OCI-LY3 (cell line): Measurements from ENCODE around the gene DIP2C.

Source experiments
- H2AFZ ChIP-seq: fragments of 200-600, 300-600 bp; shearing (Covaris generic); 2 replicates; pipeline ENCODE4 v1.6.0; 2014; ENCODE audit warnings: antibody characterized with exemption, low read depth, low read length
- H3K27ac ChIP-seq: fragments of 200-600, 300-600 bp; sonication (generic); 2 replicates; pipeline ENCODE4 v1.5.1; 2014; ENCODE audit warnings: mild to moderate bottlenecking, low read length, moderate library complexity, mixed read lengths
- H3K27me3 ChIP-seq: fragments of 200-600, 300-600 bp; sonication (generic); 2 replicates; pipeline ENCODE4 v1.6.1; 2014; ENCODE audit warnings: low read depth, low read length, mixed read lengths
- H3K36me3 ChIP-seq: fragments of 200-600, 300-600 bp; sonication (generic); replicated peaks from 2 replicates; pipeline ENCODE3; 2014; ENCODE audit warnings: low read depth, low read length, mixed read lengths
- H3K4me1 ChIP-seq: fragments of 300-600, 200-600 bp; sonication (generic); 2 replicates; pipeline ENCODE4 v1.6.1; 2014; ENCODE audit warnings: low read length, mixed read lengths
- H3K4me2 ChIP-seq: fragments of 200-600, 300-600 bp; sonication (generic); 2 replicates; pipeline ENCODE4 v1.6.1; 2014; ENCODE audit warnings: low read length, mixed read lengths
- H3K4me3 ChIP-seq: fragments of 300-600, 200-600 bp; sonication (generic); 2 replicates; pipeline ENCODE4 v1.5.1; 2014; ENCODE audit warnings: antibody characterized with exemption, mild to moderate bottlenecking, low read length, moderate library complexity
- H3K79me2 ChIP-seq: fragments of 300-600, 200-600 bp; shearing (Covaris generic); 2 replicates; pipeline ENCODE4 v1.6.1; 2014; ENCODE audit warnings: mild to moderate bottlenecking, low read length, mixed read lengths
- H3K9ac ChIP-seq: fragments of 300-600, 200-600 bp; shearing (Covaris generic); 2 replicates; pipeline ENCODE4 v1.6.0; 2014; ENCODE audit warnings: mild to moderate bottlenecking, low read length, moderate library complexity
- H3K9me3 ChIP-seq: fragments of 200-600, 300-600 bp; shearing (Covaris generic); 2 replicates; pipeline ENCODE4 v1.6.1; 2014; ENCODE audit warnings: low read length, mixed read lengths; ENCODE audit not compliant: insufficient read depth
- H4K20me1 ChIP-seq: fragments of 200-600, 300-600 bp; sonication (generic); 2 replicates; pipeline ENCODE4 v1.6.1; 2016; ENCODE audit warnings: low read length, mixed read lengths; ENCODE audit not compliant: insufficient read depth
- EZH2phosphoT487 ChIP-seq: fragments of 200-600 bp; shearing (Covaris generic); IDR thresholded peaks from 2 replicates; pipeline ENCODE4 v1.6.1; 2018; ENCODE audit warnings: antibody characterized with exemption, mixed run types, low read depth
- TF ChIP-seq, protein P1 (sequence below): fragments of 200-600, 300-600 bp; sonication (generic); IDR thresholded peaks from 2 replicates; pipeline ENCODE4 v1.5.1; 2014; ENCODE audit warnings: antibody characterized with exemption, low read length, low read depth

The DIP2C gene

DNA sequence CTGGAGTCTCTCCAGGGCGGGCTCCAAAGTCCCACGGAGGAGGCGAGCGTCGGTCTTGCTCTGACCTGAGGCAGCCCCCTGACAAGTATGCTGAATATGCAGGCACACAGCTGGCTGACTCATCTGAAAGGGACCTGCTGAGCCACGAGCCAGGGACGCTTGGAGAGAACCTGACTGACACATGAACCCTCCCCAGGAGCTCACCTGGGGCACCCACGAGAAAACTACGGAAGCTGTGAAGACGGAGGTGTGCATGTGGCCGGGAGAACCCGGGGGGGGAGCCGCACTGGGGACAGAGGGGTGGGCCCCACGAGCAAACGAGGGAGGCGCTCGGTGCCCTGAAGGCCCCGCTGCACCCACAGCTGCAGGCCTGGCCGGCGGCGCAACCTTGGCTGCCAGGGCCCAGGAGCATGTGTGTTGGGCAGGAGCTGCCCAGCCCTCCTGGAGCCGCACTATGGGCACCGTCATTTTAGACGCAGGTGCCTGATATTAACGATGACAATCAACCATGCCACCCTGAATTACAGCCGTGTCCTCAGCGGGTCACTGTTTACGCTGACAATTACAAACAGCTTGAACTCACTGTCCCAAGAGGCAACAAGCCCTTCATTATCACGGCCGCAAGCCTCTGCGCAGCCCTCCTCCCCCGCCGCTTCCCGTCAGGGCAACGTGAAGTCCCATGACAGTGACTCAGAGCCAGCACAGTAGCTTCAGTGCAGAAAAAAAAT, 64.7 kb downstream of the DIP2C start:
- H2AFZ ChIP-seq: no peak overlapping the region
- H3K79me2 ChIP-seq: no peaks in the 10 kb centered on the region
- peaks cover 21% of the 10 kb centered on the region for H4K20me1 ChIP-seq
- H3K4me3 ChIP-seq: no peak overlapping the region
- H3K9ac ChIP-seq: no peak overlapping the region
- no peak overlapping the region for H3K4me2 ChIP-seq
- H3K27ac ChIP-seq: no peak overlapping the region
- TF ChIP-seq, protein P1, sequence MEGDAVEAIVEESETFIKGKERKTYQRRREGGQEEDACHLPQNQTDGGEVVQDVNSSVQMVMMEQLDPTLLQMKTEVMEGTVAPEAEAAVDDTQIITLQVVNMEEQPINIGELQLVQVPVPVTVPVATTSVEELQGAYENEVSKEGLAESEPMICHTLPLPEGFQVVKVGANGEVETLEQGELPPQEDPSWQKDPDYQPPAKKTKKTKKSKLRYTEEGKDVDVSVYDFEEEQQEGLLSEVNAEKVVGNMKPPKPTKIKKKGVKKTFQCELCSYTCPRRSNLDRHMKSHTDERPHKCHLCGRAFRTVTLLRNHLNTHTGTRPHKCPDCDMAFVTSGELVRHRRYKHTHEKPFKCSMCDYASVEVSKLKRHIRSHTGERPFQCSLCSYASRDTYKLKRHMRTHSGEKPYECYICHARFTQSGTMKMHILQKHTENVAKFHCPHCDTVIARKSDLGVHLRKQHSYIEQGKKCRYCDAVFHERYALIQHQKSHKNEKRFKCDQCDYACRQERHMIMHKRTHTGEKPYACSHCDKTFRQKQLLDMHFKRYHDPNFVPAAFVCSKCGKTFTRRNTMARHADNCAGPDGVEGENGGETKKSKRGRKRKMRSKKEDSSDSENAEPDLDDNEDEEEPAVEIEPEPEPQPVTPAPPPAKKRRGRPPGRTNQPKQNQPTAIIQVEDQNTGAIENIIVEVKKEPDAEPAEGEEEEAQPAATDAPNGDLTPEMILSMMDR: no peak
- TF ChIP-seq EZH2phosphoT487: no peak
- no peaks in the 10 kb centered on the region for H3K36me3 ChIP-seq
- H3K27me3 ChIP-seq: peaks cover 23% of the 10 kb centered on the region
- H3K9me3 ChIP-seq: no peaks in the 10 kb centered on the region
- H3K4me1 ChIP-seq: peaks cover 13% of the 10 kb centered on the region

DNA sequence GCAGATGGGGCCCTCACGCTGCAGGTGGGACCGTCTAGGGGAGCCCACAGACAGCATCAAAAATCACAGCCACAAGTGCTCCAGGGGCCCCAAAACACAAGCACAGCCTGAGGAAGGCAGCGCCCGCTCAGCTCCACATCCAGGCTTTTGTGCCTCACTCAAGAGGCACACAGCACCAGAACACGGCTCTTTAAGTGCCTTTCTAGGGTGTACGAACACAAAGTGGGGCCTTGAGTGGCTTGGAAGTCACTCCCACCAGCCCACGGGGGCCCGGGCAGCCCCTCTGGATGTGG, 65.2 kb downstream of the DIP2C start:
- TF ChIP-seq, protein P1: no peak
- TF ChIP-seq EZH2phosphoT487: no peak
- H3K27ac ChIP-seq: no peak overlapping the region
- peaks cover 24% of the 10 kb centered on the region for H4K20me1 ChIP-seq
- H2AFZ ChIP-seq: no peak overlapping the region
- H3K27me3 ChIP-seq: peaks cover 26% of the 10 kb centered on the region
- no peak overlapping the region for H3K4me2 ChIP-seq
- H3K4me3 ChIP-seq: no peak overlapping the region
- H3K36me3 ChIP-seq: no peaks in the 10 kb centered on the region
- no peaks in the 10 kb centered on the region for H3K9me3 ChIP-seq
- no peaks in the 10 kb centered on the region for H3K79me2 ChIP-seq
- H3K9ac ChIP-seq: no peak overlapping the region
- peaks cover 14% of the 10 kb centered on the region for H3K4me1 ChIP-seq

DNA sequence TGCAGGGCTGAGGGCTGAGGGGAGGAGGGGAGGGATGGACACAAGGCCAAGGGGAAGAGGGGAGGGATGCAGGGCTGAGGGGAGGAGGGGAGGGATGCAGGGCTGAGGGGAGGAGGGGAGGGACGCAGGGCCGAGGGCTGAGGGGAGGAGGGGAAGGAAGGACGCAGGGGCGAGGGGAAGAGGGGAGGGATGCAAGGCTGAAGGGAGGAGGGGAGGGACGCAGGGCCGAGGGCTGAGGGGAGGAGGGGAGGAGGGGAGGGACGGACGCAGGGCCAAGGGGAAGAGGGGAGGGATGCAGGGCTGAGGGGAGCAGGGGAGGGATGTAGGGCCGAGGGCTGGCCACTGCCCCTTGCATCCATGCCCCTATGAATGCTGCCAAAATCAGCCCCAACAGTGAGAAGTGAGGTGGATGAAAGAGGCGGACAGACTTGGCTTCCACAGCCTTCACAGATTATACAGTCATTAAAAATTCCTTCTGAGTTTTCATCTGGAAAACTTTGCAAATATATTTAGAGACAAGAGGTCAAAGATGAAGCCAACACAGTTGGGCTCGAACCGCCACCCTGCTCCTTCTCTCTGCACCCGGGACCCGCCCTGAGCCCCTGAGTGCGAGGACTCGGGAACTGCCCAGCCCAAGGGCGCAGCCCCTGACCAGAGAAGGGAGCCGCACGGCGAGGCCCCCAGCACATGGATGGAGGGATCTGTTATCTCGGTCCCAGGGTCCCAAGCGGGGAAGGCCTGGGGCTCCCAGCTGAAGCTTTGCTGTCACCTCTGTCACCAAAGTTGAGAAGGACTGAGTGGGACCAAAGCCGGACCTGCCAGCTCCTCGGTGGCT, 65.8 kb downstream of the DIP2C start:
- Histone ChIP-seq H3K27me3 (peaks cover 27% of the 10 kb centered on the region), H2AFZ (no peak overlapping the region), H3K79me2 (no peaks in the 10 kb centered on the region), H3K27ac (no peak overlapping the region), H3K4me2 (no peak overlapping the region), H3K9ac (no peak overlapping the region), H3K4me3 (no peak overlapping the region), H3K4me1 (peaks cover 14% of the 10 kb centered on the region), H3K9me3 (no peaks in the 10 kb centered on the region), H4K20me1 (peaks cover 24% of the 10 kb centered on the region), H3K36me3 (no peaks in the 10 kb centered on the region)
- TF ChIP-seq, protein P1: no peak
- TF ChIP-seq EZH2phosphoT487: no peak

DNA sequence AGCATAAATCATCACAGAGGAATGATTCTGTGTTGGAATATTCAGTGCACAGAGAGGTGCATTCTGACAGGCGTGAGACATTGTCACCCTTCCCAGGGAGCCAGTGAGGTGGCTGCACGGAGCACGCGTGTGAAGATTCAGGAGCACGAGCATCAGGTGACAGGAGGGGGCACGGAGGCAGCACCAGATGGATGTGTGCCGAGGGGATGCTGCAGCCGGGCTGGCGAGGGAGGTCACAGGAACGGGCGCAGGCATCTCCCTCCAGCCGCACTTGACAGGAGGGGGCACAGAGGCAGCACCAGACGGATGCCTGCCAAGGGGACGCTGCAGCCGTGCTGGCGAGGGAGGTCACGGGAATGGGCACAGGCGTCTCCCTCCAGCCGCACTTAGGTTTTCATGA, 66.5 kb downstream of the DIP2C start:
- no peak overlapping the region for H3K4me2 ChIP-seq

More for the DNA sequence above, 66.5 kb downstream of the DIP2C start:
- no peak overlapping the region for H3K27ac ChIP-seq
- H3K9me3 ChIP-seq: no peaks in the 10 kb centered on the region
- H3K9ac ChIP-seq: no peak overlapping the region
- no peak overlapping the region for H3K4me3 ChIP-seq
- no peak overlapping the region for H2AFZ ChIP-seq
- TF ChIP-seq EZH2phosphoT487: no peak
- TF ChIP-seq, protein P1: no peak
- H3K79me2 ChIP-seq: no peaks in the 10 kb centered on the region
- peaks cover 24% of the 10 kb centered on the region for H4K20me1 ChIP-seq
- H3K4me1 ChIP-seq: peaks cover 14% of the 10 kb centered on the region
- H3K27me3 ChIP-seq: peaks cover 33% of the 10 kb centered on the region
- no peaks in the 10 kb centered on the region for H3K36me3 ChIP-seq
